Stimulated activated naive CD8-positive, alpha-beta T cell treated with anti-CD3 and anti-CD28 coated beads, Interleukin-15, Interleukin-2, amounts not matched to agents 100 U/mL and 50 U/mL, for 24 hours (primary cell): Measurements from ENCODE around the gene ERC2.
"Not testable (repeated sequence)": the region's sequence is repeated elsewhere in the genome, so short reads cannot be mapped to it uniquely, and the experiment has no call there.

Experiments used
- ATAC-seq: fragments of 150-1000 bp; cut with Tn5 transposase; one replicate; pipeline ENCODE4 v1.10.0; 2021
- DNase-seq: peaks from one replicate; pipeline ENCODE4 v3.0.0; 2021

Gene ERC2

DNA sequence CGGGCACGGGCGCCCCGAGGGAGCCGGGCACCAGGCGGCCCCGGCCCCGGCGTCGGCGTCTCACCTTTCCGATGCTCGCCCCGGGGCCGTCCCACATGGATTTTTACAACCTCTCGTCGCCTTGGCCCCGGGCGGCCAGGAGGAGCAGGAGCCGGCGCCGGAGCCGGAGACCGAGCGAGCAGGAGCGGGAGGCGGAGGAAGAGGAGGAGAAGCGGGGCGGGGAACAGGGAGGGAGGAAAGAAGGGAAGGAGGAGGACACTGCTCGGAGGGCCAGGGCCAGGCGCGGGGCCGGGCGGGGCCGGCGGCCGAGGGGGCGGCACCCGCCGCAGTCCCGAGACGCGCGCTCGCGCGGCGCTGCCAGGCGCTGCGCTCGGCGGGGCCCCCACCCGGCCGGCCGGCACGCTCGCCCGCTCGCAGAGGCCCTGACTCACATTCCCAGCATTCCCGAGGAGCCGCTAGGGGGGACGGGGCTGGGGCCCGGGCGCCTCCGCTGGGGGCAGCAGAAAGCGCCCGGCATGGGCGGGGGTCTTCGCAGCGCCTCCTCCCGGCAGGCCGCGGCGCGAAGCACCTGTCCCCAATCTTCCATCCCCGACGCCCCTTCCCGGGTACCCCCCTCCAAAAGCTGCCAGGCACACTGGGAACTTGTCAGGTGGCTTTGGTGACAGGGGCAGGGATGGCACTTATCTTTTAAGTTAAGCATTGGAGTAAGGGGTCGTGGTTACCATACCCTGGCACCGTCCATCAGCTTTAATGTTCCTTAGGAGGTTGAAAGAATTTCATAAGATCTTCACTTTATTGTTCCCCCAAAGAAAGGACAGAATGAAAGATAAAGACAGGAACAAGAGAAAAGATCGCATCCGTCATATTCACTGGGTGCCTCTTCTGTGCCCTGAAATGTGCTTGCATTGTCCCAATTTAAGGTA is at the start of gene ERC2:
TSS of gene ERC2 (minus strand) at position 284 of the 923 bp plus-strand sequence.
- peak; percentile 34 for ATAC-seq
- DNase-seq, result no peak

DNA sequence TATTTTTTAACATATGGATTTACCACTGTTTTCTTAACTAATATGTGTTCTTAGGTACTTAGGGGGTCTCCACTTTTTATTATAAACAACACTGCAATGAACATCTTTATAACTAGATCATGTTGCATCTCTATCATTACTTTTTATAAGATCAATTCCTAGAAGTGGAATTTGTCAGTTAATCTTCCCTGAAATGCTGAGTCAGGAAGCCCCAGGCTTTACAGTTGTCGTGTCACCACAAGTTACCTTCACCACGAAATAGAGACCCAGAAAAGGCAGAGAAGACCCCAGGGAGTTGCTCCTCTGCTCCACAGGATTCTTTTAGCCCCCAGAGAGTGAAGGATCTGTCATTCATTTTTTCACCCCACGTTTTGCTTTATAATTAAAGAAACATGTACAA is 34.5 kb upstream of the ERC2 start:
- no peak for ATAC-seq
- no peak for DNase-seq

DNA sequence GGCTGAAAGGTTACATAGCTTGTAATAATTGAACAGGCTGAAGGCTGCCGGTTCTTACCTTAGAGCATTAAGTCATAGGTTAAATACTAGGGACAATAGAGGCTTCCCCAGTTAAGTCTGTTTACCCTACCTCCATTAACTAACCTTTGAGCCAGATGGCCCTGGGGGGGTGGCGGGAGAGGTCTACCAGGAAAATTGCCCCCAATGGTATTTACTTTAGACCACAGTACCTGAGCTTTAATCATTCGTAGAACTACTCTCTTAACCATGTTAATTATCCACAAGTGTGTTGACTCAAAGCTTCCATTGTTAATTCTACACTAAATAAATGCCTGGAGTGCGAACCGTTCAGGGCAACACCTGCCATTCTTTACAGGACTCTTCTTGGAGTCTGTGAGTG is 28.1 kb upstream of the ERC2 start:
- not testable (repeated sequence) for ATAC-seq, DNase-seq

DNA sequence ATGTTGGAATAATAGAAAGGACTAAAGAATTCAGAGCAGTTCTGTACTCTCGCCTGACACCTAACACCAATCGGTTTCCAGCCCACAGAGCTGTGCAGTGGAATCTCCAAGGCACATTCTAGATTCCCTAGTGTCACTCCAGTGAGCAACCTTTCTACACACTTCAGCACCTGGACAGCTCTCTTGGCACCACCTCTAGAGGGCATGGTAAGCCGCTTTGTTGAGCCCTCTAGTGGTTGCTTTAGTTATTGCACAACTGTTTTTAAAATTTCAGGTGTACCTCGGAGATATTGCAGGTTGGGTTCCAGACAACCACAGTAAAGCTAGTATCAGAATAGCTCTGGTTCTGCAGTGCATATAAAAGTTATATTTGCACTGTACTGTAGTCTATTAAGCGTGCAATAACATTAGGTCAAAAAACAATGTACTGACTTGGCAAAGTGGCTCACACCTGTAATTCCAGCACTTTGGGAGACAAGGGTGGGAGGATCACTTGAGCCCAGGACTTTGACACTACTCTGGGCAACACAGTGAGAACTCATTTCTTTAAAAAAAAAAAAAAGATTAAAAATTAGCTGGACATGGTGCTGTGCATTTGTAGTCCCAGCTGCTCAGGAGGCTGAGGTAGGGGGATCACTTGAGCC is 26.5 kb upstream of the ERC2 start:
- ATAC-seq, result peak; percentile 80
- peak; percentile 69 for DNase-seq

DNA sequence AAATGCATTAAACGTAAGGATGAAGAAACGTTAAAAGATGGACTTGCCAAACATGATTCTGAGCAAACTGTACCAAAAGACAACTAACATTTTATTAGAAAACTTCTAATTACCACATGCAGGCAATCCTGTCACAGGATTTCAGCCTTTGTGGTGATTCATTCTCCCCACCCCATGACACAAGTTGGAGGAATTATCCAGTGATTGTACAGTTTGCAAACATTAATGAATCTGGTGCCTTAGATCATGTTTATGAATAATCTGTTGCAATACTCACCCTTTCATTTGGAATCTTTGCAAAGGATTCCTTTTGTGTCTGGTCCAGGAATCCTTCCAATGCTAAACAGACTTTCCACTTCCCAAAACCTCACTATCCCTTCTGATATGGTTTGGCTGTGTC is 23.3 kb upstream of the ERC2 start:
- DNase-seq, result no peak
- no peak for ATAC-seq

DNA sequence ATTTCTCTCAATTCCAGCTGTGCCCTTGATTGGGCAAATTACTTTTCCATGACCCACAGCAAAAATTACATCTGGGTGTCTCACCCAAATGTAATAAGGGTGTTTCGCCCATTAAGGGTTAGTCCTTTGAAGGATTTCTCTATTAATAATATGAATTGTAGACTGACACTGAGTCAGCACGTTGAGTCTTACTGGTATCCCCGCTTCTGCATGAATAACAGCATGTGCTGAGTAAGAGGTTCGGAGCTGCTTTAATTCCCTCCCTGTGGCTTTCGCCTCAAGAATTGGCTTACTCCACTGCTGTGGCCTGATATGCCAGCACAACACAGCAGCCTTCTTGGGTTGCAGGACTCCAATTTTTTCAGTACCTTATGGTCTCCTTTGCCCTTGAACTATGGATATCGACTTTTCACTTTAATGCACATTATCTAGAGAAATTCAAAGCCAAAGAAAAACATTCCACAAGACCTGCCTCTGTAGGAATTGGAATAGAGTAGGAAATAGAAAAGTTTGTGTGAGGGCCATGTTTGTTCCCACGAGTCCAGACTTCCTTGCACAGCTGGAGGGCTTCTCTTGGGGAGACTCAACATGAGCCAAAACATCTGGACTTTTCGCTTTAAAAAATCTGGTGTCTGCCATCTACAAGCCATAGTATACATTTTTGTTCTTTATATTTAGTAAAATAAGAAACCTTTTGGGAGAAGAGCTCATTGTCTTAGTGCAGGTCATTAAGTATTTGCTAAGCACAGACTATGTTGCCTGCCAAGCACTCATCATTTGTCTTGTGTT is 20.7 kb upstream of the ERC2 start:
- DNase-seq, result no peak
- ATAC-seq, result no peak

DNA sequence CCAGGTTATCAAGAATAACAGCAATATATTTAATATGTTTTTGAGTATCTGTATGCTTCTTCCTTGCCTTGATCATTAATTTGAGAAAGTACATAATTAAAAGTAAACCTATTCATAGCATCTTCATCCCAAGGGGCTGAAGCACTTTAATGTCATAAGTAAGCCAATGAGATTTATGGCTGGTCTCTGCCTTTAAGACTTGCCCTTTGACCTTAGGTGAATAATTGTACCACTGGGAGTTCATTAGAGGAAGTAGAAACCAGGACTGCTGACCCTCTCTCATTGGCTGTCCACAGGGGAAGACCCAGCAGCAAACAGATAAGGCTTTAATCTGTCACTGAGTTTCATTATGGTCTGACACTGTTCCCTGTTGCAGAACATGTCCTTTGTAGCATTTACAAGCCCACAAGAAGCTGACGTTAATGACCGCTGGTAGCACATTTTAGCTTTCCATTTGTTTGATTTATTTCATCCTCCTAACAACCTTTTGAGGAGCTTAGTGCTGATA is 16.3 kb upstream of the ERC2 start:
- DNase-seq (no peak), ATAC-seq (no peak)

DNA sequence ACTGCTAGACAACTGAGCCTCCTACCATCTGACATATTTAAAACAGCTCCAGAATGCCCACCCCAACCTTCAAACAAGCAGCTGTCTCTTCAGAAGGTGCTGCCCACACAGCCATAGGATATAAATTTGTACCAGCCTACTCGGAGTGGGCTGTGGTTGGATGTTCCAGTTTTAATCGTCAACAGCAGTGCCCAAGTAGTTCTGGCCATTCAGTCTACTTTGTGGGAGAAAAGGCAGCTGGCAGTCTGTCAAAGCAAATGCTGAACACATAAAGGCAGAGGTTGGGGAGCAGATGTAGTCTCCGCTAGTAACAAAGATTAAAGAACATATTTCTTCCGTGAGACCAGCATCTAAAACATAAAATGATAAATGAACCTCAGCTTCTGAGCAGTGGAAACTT is 15.9 kb upstream of the ERC2 start:
- ATAC-seq (no peak), DNase-seq (no peak)

DNA sequence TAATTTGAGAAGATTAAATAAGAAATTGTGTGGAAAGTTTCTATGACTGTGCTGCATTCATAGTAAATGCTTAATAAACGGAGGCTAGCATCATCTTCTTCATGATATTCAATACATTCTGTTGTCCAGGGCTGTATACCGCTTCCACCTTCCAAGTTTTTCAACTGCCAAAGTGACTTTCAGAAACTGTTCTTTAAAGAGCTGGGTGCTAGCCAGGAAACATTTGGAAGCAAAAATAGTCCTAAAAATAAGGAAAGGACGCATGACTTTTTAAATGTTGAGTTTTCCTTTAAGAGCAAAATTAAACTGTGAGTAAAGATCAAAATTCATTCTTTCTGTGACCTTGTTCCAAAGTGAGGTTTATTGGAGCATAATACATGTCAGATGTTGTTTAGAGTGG is 9.4 kb upstream of the ERC2 start:
- no peak for DNase-seq
- ATAC-seq, result no peak

DNA sequence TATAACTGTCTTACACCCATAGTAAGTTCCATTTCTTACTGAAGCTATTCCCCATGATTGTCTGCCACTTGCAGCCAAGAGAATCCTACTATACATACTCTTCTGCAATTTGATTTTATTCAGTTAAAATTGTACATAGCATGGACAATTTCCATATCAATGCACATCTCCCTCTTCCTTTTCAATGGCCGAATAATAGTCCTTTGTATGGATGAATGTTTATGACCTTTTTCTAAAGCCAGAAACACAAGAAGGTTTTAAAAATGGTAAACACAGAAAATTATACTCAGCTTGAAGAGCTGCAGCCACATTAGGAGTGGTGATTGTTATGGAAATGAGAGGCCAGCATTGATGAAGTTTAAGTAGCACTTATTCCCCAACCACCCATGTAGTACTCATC is 8.5 kb upstream of the ERC2 start:
- DNase-seq, result no peak
- ATAC-seq, result no peak

DNA sequence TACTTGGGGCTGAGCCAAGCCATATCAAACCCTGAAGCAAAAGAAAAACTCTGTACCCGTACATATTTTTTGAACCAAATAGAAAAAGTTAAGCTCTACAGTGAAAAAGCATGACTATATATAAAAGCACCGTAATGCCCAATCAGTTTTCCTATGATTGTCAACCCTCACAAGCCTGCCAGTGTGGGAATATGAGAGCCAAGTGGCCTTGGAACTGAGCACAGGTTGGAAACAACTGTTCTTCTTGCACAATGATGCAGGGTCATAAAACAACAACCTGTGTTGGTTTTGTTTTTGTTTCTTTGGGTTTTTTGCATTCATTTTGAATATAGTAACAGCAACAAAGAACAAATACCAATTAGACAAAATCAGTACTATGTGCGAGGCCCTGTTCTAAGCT is 3.5 kb upstream of the ERC2 start:
- ATAC-seq (no peak), DNase-seq (no peak)

DNA sequence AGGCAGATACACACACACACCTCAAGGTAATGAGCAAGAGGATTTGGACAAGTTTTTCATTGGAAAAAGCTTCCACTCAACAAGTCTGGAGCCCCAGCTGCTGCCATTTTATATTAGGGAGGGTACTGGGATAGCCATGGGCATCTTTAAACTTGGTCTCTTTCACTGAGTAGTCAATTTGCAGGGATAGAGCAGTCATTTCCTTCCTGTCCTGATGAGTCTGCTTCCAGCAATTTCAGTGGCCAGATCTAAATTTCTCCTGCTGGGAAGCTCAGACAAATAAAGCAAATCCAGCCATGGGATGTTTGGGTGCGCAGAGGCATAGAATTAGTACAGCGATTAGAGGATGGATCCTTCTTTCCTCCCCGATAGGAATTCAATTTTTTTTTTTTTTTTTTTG is 874 bp upstream of the ERC2 start:
- ATAC-seq (no peak), DNase-seq (no peak)

DNA sequence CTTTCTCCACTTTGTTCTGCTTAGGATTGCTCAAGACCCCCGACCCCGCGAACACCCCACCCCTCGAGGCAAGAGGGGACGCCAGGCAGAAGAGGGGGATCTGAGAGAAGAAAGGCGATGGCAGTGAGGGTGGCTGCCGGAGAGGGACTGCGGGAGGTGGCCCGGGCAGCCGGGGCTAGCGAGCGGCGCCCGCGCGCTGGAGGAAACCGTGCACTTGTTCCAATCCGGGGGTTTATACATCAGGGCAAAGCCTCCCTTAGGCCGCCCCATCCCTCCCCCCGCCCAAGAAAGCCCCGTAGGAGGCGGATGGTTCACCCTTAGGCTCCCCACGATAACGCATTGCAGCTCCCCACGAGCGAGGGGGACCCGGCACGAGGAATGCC is 475 bp downstream of the ERC2 start:
- DNase-seq (no peak), ATAC-seq (peak; percentile 16)

DNA sequence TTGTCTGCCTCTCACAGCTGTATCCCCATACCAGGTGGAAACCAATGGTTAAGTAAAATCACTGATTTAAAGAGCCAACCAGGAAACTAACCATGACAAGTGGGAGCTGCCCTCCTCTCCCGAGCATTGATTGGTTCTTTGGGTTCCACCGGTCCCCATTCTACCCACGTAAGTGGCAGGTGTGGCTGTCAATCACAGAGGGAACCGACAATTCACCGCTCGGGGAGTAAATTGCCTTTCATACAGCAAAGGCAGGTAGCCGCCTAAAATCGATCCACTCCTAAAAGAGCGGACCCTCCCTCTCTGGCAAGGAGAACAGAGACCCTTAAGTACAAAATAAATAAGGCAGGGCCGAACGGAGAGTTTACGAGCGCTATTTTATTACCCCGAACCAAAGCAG is 1.2 kb downstream of the ERC2 start:
- ATAC-seq (peak; percentile 66), DNase-seq (peak; percentile 39)

DNA sequence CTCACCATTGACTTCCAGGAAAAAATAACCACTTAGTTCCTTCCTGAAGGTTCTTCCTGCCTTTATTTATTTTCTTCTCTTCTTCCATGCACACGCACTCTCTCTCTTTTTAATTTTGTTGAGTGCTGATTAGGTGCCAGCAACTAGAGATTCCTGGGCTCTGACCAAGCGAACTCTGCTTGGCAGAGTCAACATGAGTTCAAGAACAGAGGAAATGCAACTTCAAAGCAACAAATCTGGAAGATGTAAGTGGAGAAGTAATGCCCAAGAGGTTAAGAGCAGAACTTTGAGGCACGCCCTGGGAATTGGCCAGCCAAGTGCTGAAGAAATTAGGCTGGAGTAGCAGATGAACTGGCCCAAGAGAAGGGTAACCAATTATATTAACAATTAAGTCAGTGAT is 8.5 kb downstream of the ERC2 start:
- ATAC-seq (no peak), DNase-seq (no peak)

DNA sequence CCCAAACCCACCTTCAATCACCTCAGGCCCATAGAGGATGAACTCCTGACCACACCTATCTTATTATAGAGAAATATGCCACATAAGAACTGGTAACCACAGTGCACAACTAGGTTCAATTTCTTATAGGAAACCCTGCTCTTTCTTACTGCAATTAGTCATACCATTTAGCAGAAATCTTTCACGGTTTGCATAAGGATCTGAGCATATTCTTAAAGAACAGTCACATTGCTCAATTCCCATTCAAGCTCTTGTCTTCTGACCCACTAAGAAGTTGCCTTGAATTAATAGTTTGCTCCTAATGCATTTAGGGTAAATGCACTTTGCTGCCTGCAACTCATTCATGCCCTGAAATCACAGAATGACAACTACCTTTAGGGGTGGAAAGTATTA is 9.2 kb downstream of the ERC2 start:
- DNase-seq, result no peak
- no peak for ATAC-seq

DNA sequence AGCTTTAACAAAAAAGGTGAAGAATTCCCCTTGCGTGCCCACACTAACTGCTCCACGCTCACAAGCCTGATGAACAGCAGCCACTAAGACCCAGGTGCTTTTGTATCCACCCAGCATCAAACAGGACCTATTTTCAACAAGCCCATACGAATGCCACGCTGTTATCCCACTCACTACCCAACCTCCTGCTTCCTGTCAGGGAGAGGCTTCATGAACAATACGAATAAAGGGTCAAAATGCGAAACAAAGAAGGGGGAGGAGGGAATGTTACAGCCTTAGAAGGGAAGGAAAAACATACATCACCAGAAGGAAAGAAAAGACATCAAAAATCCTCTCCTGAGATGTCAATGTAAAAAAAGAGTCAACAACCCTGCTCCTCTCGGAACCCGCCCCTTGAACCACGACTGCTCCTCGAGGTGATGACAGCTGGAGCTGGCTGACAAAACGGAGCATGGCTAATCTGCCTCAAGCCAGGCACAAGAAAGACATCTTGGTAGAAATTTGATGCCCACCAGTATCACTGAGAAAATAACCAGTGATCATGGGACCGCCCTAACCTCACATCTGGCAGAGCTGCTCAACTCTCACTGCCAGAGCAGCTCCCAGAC is 9.7 kb downstream of the ERC2 start:
- DNase-seq, result no peak
- ATAC-seq, result no peak

DNA sequence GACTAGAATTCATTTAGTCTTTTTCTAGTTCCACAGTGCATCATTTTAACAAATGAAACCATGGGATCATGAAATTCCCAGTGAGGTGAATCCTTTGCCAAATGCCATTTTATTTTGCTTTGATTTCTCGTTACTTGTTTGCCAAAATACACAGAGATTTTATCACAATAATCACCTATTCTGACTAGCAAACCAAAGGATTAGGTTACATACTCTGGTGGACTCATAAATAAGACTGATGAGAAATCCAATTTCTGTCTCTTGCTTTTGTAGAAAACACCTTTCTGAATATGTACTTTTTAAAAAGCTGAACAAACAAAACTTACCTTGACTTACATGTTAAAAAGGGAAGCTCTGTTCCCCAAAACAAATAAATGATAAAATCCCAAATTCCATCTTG is 12.2 kb downstream of the ERC2 start:
- ATAC-seq (no peak), DNase-seq (no peak)

DNA sequence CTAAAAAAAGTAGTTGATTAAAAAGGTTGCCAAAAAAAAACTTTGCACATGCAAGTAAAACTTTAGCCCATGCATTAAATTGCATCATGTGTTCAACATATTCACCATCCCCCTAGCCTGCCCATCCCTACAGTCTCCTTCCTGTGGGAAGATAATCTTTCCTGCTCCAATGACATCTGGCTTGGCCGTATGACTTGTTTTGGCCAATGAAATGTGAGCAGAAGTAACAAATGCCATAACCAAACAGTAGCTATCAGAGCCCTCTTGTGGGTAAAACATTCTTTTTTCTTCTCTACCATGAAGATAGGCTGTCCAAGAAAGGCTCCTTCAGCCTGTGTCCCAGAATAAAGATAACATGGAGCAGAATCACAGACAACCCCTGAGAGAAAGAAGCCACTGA is 15.3 kb downstream of the ERC2 start:
- ATAC-seq (no peak), DNase-seq (no peak)

DNA sequence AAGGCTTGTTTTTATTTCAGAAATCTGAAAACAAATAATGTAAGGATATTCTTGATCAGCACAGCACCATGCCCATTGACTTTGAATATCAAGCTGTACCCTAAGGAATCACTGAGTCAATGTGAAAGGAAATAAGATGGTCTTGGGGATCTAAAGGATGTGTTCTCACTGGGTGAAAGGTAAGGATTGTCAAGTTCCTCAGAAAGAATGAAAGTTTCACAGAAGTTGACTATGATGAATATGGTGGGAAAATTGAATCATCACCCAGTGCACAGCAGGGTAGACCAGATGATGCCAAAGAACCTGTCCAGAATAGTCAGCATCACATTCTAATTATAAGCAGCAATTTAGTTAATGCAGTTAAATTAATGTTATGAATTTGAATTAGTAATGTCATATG is 16.2 kb downstream of the ERC2 start:
- peak; percentile 57 for ATAC-seq
- DNase-seq, result no peak

DNA sequence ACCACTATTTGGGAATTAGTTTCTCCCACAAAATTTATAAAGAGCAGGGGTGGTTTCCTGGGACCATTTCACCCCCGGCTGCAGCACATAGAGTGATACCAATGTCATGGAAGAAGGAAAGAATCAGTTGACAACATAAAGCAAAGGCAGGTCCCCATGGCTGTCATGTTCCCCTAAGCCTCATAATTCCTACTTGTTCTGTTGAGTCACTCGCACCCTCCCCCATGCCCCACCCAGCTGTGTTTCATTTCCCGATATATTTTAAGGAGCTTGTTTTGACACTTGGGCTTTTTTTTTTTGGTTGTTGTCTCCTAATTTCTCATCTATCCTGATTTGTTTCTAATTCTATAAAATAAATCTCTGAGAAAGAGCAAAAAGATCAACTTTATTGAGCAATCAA is 24.9 kb downstream of the ERC2 start:
- no peak for DNase-seq
- ATAC-seq, result no peak

DNA sequence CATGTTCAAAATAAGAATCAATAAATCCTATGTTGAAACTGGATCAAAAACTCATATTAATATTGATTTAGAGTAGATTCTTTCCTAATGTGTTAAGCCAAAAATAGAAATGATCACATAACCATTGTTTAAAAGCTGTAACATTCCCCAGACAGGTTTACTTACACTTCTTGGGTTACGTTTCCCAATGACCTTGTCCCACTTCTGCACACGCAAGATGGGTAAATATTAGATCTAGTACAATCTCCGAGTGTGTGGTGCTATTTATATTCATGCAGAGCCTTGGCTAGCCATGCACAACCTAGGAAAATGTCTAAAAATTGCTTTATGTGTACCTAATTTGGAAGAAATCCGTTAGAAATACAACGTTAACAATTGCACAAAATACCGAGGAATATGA is 39.6 kb downstream of the ERC2 start:
- DNase-seq (no peak), ATAC-seq (no peak)
